HCT116 (cell line): ENCODE results near the gene DERL2. TPM values are rescaled to one million over a fixed set of nuclear protein-coding genes. Genes with fewer than 3 reads are reported as not detected.

ENCODE experiments used
- ATAC-seq: fragments of 200-7000 bp; cut with Tn5 transposase; 2 replicates; pipeline ENCODE4 v1.9.1; 2020; ENCODE audit warnings: mild to moderate bottlenecking, moderate library complexity
- BruUV-seq: library from RNA; stranded (reverse); fragments of 400-500 nt; replicated peaks from 2 replicates; lab custom pipeline; 2021; lab: Mats Ljungman, UMichigan
- CTCF ChIA-PET: fragments of 300-600 bp; sonication (Branson Sonifier 250); formaldehyde crosslinking; loops from one replicate; lab custom pipeline; 2021; ENCODE audit warnings: antibody characterized with exemption; lab: Charles Lee
- POLR2A ChIA-PET: fragments of 300-600, 350-600 bp; sonication (Branson Sonifier 250); formaldehyde crosslinking; loops from one replicate; lab custom pipeline; 2021; ENCODE audit warnings: antibody characterized with exemption; lab: Charles Lee
- RAD21 ChIA-PET, 2 experiments: fragments of 300-600 bp; sonication (Branson Sonifier 250); formaldehyde crosslinking; loops; one replicate each; lab custom pipeline; 2023; ENCODE audit warnings: low total read pairs in 2 of 2; ENCODE audit not compliant: uncharacterized antibody in 2 of 2, unreplicated experiment in 2 of 2, low non-redundant PET in 1 of 2; lab: Charles Lee
- DNase-seq: peaks from one replicate; pipeline ENCODE4 v3.0.0-alpha.2; 2010; ENCODE audit warnings: low read depth, low spot score
- H2AFZ ChIP-seq: fragments of 200-600 bp; shearing (Covaris generic), sonication (generic); 2 replicates; pipeline ENCODE4 v1.6.1; 2017; ENCODE audit warnings: low read depth, mixed run types, mixed read lengths, antibody characterized with exemption, low read length; ENCODE audit not compliant: poor library complexity, severe bottlenecking
- H3K27ac ChIP-seq: 2 replicates; pipeline ENCODE4 v1.5.1; 2012; ENCODE audit warnings: low read depth, low read length
- H3K27me3 ChIP-seq: fragments of 200-600 bp; sonication (generic); 2 replicates; pipeline ENCODE4 v1.6.1; 2016; ENCODE audit warnings: mixed run types, low read length, mixed read lengths; ENCODE audit not compliant: insufficient read depth
- H3K36me3 ChIP-seq, 2 experiments: fragments of 200-500 bp in 1 of 2; fragments of 200-600 bp in 1 of 2; sonication (Bioruptor generic) in 1 of 2; sonication (generic) in 1 of 2; 2 replicates each; pipeline versions ENCODE4 v1.5.1 to v1.6.1; 2014 to 2016; ENCODE audit warnings: low read length in 2 of 2, inconsistent platforms in 1 of 2, mixed read lengths in 1 of 2, mixed run types in 1 of 2; ENCODE audit not compliant: insufficient read depth in 2 of 2, control insufficient read depth in 1 of 2
- H3K4me1 ChIP-seq, 2 experiments: fragments of 200-600 bp in 1 of 2; sonication (generic) in 1 of 2; 2 replicates each; pipeline versions ENCODE4 v1.5.1 to v1.6.1; 2012 to 2017; ENCODE audit warnings: low read length in 2 of 2, inconsistent platforms in 1 of 2, mild to moderate bottlenecking in 1 of 2, mixed read lengths in 1 of 2, mixed run types in 1 of 2, moderate library complexity in 1 of 2; ENCODE audit not compliant: insufficient read depth in 2 of 2, control insufficient read depth in 1 of 2
- H3K4me2 ChIP-seq: fragments of 200-600 bp; sonication (generic); 2 replicates; pipeline ENCODE4 v1.6.1; 2017; ENCODE audit warnings: mixed run types, low read length, mixed read lengths
- H3K4me3 ChIP-seq, 2 experiments: fragments of 200-600 bp in 1 of 2; sonication (generic) in 1 of 2; replicated peaks in 1 of 2; 2 replicates each; pipeline ENCODE4 v1.5.1; 2011 to 2016; ENCODE audit warnings: low read length in 2 of 2, control low read depth in 1 of 2, low read depth in 1 of 2, mild to moderate bottlenecking in 1 of 2, mixed read lengths in 1 of 2, mixed run types in 1 of 2
- H3K79me2 ChIP-seq: fragments of 200-600 bp; sonication (generic); 2 replicates; pipeline ENCODE4 v1.6.1; 2017; ENCODE audit warnings: mild to moderate bottlenecking, mixed run types, low read length, moderate library complexity, mixed read lengths; ENCODE audit not compliant: insufficient read depth
- H3K9ac ChIP-seq: fragments of 200-600 bp; sonication (generic); 2 replicates; pipeline ENCODE4 v1.6.1; 2016; ENCODE audit warnings: low read length, mixed read lengths
- H3K9me2 ChIP-seq: fragments of 200-600 bp; sonication (generic), shearing (Covaris generic); 2 replicates; pipeline ENCODE4 v1.6.1; 2017; ENCODE audit warnings: mixed run types, mild to moderate bottlenecking, moderate library complexity; ENCODE audit not compliant: insufficient read depth
- H3K9me3 ChIP-seq, 2 experiments: fragments of 200-500 bp in 1 of 2; fragments of 200-600 bp in 1 of 2; sonication (Bioruptor generic) in 1 of 2; sonication (generic) in 1 of 2; 2 replicates each; pipeline ENCODE4 v1.6.1; 2014 to 2017; ENCODE audit warnings: low read length in 2 of 2, mixed read lengths in 2 of 2, inconsistent platforms in 1 of 2, low read depth in 1 of 2, mild to moderate bottlenecking in 1 of 2, mixed run types in 1 of 2, moderate library complexity in 1 of 2; ENCODE audit not compliant: control insufficient read depth in 1 of 2, insufficient read depth in 1 of 2
- H4K20me1 ChIP-seq: fragments of 200-600 bp; sonication (generic), shearing (Covaris generic); 2 replicates; pipeline ENCODE4 v1.6.1; 2017; ENCODE audit warnings: mixed run types, mild to moderate bottlenecking, moderate library complexity; ENCODE audit not compliant: insufficient read depth
- ATF3 ChIP-seq: IDR thresholded peaks from 2 replicates; pipeline ENCODE4 v1.6.1; 2012
- CBX3 ChIP-seq: IDR thresholded peaks from 2 replicates; pipeline ENCODE4 v1.6.1; 2012; ENCODE audit warnings: low read depth
- CTCF ChIP-seq, 3 experiments: fragments of 200-600 bp in 1 of 3; sonication (generic) in 1 of 3; IDR thresholded peaks in 2 of 3; conservative IDR thresholded peaks in 1 of 3; 2 replicates each; pipeline ENCODE4 v1.5.1; 2012 to 2017; ENCODE audit warnings: low read depth in 2 of 3, low read length in 2 of 3, antibody characterized with exemption in 1 of 3, borderline replicate concordance in 1 of 3, control low read depth in 1 of 3, mild to moderate bottlenecking in 1 of 3, mixed read lengths in 1 of 3, mixed run types in 1 of 3, moderate library complexity in 1 of 3; ENCODE audit not compliant: insufficient read depth in 1 of 3
- EGR1 ChIP-seq: IDR thresholded peaks from 2 replicates; pipeline ENCODE4 v1.6.1; 2012; ENCODE audit warnings: low read depth
- EZH2 ChIP-seq: fragments of 200-600 bp; sonication (generic); IDR thresholded peaks from 2 replicates; pipeline ENCODE4 v1.6.1; 2017; ENCODE audit warnings: antibody characterized with exemption, mixed run types
- FOSL1 ChIP-seq: IDR thresholded peaks from 2 replicates; pipeline ENCODE4 v1.6.1; 2012; ENCODE audit warnings: low read depth
- JUND ChIP-seq: IDR thresholded peaks from 2 replicates; pipeline ENCODE4 v1.6.1; 2012
- MAX ChIP-seq: IDR thresholded peaks from 2 replicates; pipeline ENCODE4 v1.6.1; 2012
- POLR2AphosphoS5 ChIP-seq: IDR thresholded peaks from 2 replicates; pipeline ENCODE4 v1.6.1; 2011; ENCODE audit warnings: mild to moderate bottlenecking, low read depth, low read length, moderate library complexity
- SP1 ChIP-seq: IDR thresholded peaks from 2 replicates; pipeline ENCODE4 v1.6.1; 2012; ENCODE audit warnings: low read depth
- SRF ChIP-seq: IDR thresholded peaks from 2 replicates; pipeline ENCODE4 v1.6.1; 2012; ENCODE audit warnings: low read depth
- ZFX ChIP-seq: fragments of 450-650 bp; IDR thresholded peaks from 2 replicates; pipeline ENCODE4 v1.6.1; 2017
- ZNF274 ChIP-seq: fragments of 200-500 bp; sonication (Bioruptor generic); IDR thresholded peaks from 2 replicates; pipeline ENCODE4 v1.6.1; 2014; ENCODE audit warnings: mild to moderate bottlenecking, low read depth, low read length, inconsistent platforms
- intact Hi-C: fragments of 100-400 bp; cut with micrococcal nuclease; formaldehyde crosslinking; loops from 2 replicates; pipeline ENCODE4 v1.10.0; 2022
- total RNA-seq: library from RNA; stranded (reverse); gene quantifications from one replicate; pipeline ENCODE4 v1.2.1, GENCODE V29; 2021; ENCODE audit not compliant: unreplicated experiment

The DERL2 gene
- total RNA-seq, 1 experiment from 2014 or later: 45.6 TPM

GRCh38 chr17:5500589-5501391, 14.8 kb upstream of the DERL2 start:
- Histone ChIP-seq H3K79me2 (no peaks in the 10 kb centered on the region), H3K27me3 (no peaks in the 10 kb centered on the region), H2AFZ (no peak overlapping the region), H3K36me3 (no peaks in the 10 kb centered on the region), H3K27ac (no peak overlapping the region), H3K4me3 (no peak overlapping the region), H3K4me2 (no peak overlapping the region), H3K4me1 (no peaks in the 10 kb centered on the region), H3K9ac (no peak overlapping the region), H3K9me3 (no peaks in the 10 kb centered on the region), H4K20me1 (no peaks in the 10 kb centered on the region), H3K9me2 (no peaks in the 10 kb centered on the region)
- intact Hi-C loops: no loop called here
- TF ChIP-seq FOSL1 (no peak), POLR2AphosphoS5 (no peak), CBX3 (no peak), ZNF274 (no peak), MAX (no peak), EGR1 (no peak), ZFX (no peak), JUND (no peak), SRF (no peak), SP1 (no peak), CTCF (IDR thresholded peaks at IDR 0.05 in 2 of 3, conservative IDR thresholded peaks at IDR 0.05 in 1 of 3; ENCODE audit: borderline replicate concordance in 1 of 3, insufficient read depth in 1 of 3, low read depth in 2 of 3, low read length in 2 of 3) (no peak), EZH2 (no peak), ATF3 (no peak)
- BruUV-seq: no TSS peak
- ATAC-seq: no peak
- ChIA-PET RAD21 (no interaction called here), CTCF (no interaction called here), POLR2A (no interaction called here)
- no peak for DNase-seq
